GM19023 (cell line): ENCODE measurements around the gene MAN2A1.

Source experiments
- ATAC-seq: cut with Tn5 transposase; IDR thresholded peaks from one replicate; pipeline ENCODE4 v1.9.1; 2021; ENCODE audit warnings: mild to moderate bottlenecking, moderate library complexity; ENCODE audit not compliant: unreplicated experiment

Gene MAN2A1

GRCh38 chr5:109678447-109678846, 11.3 kb upstream of the MAN2A1 start:
- ATAC-seq, result no peak

- ATAC-seq, result no peak
Measured at GRCh38 chr5:109681763-109682162, 8.0 kb upstream of the MAN2A1 start.

- ATAC-seq, result no peak
Measured at GRCh38 chr5:109682383-109682782, 7.3 kb upstream of the MAN2A1 start.

- ATAC-seq, result no peak
Measured at GRCh38 chr5:109685916-109686315, 3.8 kb upstream of the MAN2A1 start.

GRCh38 chr5:109688630-109688969, 1.1 kb upstream of the MAN2A1 start:
- ATAC-seq, result no peak

GRCh38 chr5:109688970-109689739, 572 bp upstream of the MAN2A1 start:
- ATAC-seq, result peak; percentile 82

GRCh38 chr5:109690242-109690974, 681 bp downstream of the MAN2A1 start:
- peak; percentile 6 for ATAC-seq

GRCh38 chr5:109690975-109691574, 1.3 kb downstream of the MAN2A1 start:
- ATAC-seq, result peak; percentile 13

- no peak for ATAC-seq
Measured at GRCh38 chr5:109691996-109692395, 2.3 kb downstream of the MAN2A1 start.

- no peak for ATAC-seq
Measured at GRCh38 chr5:109692852-109693251, 3.1 kb downstream of the MAN2A1 start.

- no peak for ATAC-seq
Measured at GRCh38 chr5:109693535-109694400, 4.0 kb downstream of the MAN2A1 start.

GRCh38 chr5:109694451-109694891, 4.7 kb downstream of the MAN2A1 start:
- no peak for ATAC-seq

GRCh38 chr5:109695005-109695926, 5.5 kb downstream of the MAN2A1 start:
- ATAC-seq, result peak; percentile 51

GRCh38 chr5:109697339-109697738, 7.6 kb downstream of the MAN2A1 start:
- ATAC-seq, result no peak

GRCh38 chr5:109700516-109701153, 10.9 kb downstream of the MAN2A1 start:
- no peak for ATAC-seq

- no peak for ATAC-seq
Measured at GRCh38 chr5:109701252-109701651, 11.5 kb downstream of the MAN2A1 start.

- ATAC-seq, result no peak
Measured at GRCh38 chr5:109701792-109702191, 12.1 kb downstream of the MAN2A1 start.

- ATAC-seq, result no peak
Measured at GRCh38 chr5:109703166-109703565, 13.4 kb downstream of the MAN2A1 start.

GRCh38 chr5:109703829-109704228, 14.1 kb downstream of the MAN2A1 start:
- no peak for ATAC-seq
